GM10248 (cell line): ENCODE measurements around the gene CCDC92B.

ENCODE experiments used
- CTCF ChIA-PET: fragments of 300-600 bp; sonication (Branson Sonifier 250); formaldehyde crosslinking; extraction: SDS; loops from one replicate; lab custom pipeline; 2021; ENCODE audit warnings: antibody characterized with exemption; lab: Yijun Ruan, JAX
- POLR2A ChIA-PET: fragments of 350-650 bp; sonication (Branson Sonifier 250); formaldehyde crosslinking; extraction: SDS; loops from one replicate; lab custom pipeline; 2020; ENCODE audit warnings: antibody characterized with exemption; lab: Yijun Ruan, JAX
- DNase-seq: peaks from one replicate; pipeline ENCODE4 v3.0.0; 2012; ENCODE audit errors: extremely low spot score
- CTCF ChIP-seq: IDR thresholded peaks from 2 replicates; pipeline ENCODE4 v1.5.1; 2012; ENCODE audit warnings: mild to moderate bottlenecking, low read depth; ENCODE audit errors: extremely low read depth, missing control alignments, control extremely low read depth

Gene CCDC92B

GRCh38 chr17:2716649-2717048 lies 32.8 kb downstream of the CCDC92B start:
- no peak for DNase-seq
- no peak for TF ChIP-seq CTCF
- ChIA-PET CTCF (no interaction called here), POLR2A (no interaction called here)

- POLR2A ChIA-PET: interaction anchor here (0.6 kb wide), 1 partner anchor 27 kb away, joined by 4 read pairs; no protein-coding TSS in a partner anchor
- TF ChIP-seq CTCF: no peak
- no peak for DNase-seq
- CTCF ChIA-PET: no interaction called here
Observed at GRCh38 chr17:2713881-2714280, 35.6 kb downstream of the CCDC92B start.

GRCh38 chr17:2712300-2713043 lies 37.0 kb downstream of the CCDC92B start:
- TF ChIP-seq CTCF: no peak
- no peak for DNase-seq
- POLR2A ChIA-PET: interaction anchor here (0.7 kb wide), 1 partner anchor 71 kb away, joined by 5 read pairs; no protein-coding TSS in a partner anchor
- CTCF ChIA-PET: no interaction called here

GRCh38 chr17:2711608-2712299 lies 37.7 kb downstream of the CCDC92B start, which contains the start of gene CLUH:
CLUH (minus strand) TSS chr17:2711764; CDS start chr17:2711661, 103 bp downstream.
- ChIA-PET CTCF (no interaction called here), POLR2A (interaction anchor here (1.0 kb wide), 1 partner anchor 1675 kb away, joined by 5 read pairs; no protein-coding TSS in a partner anchor)
- TF ChIP-seq CTCF: no peak
- DNase-seq: peak; percentile 99

- ChIA-PET CTCF (interaction anchor here (0.5 to 1.7 kb wide), 2 partner anchors 329 to 470 kb away, joined by 5 to 6 read pairs; no protein-coding TSS in a partner anchor), POLR2A (interaction anchor here (1.0 kb wide), 1 partner anchor 1676 kb away, joined by 5 read pairs; no protein-coding TSS in a partner anchor)
- no peak for DNase-seq
- no peak for TF ChIP-seq CTCF
Observed at GRCh38 chr17:2710803-2711607, 38.4 kb downstream of the CCDC92B start.
